Measurements from ENCODE around the gene RHBDF2.

DNA sequence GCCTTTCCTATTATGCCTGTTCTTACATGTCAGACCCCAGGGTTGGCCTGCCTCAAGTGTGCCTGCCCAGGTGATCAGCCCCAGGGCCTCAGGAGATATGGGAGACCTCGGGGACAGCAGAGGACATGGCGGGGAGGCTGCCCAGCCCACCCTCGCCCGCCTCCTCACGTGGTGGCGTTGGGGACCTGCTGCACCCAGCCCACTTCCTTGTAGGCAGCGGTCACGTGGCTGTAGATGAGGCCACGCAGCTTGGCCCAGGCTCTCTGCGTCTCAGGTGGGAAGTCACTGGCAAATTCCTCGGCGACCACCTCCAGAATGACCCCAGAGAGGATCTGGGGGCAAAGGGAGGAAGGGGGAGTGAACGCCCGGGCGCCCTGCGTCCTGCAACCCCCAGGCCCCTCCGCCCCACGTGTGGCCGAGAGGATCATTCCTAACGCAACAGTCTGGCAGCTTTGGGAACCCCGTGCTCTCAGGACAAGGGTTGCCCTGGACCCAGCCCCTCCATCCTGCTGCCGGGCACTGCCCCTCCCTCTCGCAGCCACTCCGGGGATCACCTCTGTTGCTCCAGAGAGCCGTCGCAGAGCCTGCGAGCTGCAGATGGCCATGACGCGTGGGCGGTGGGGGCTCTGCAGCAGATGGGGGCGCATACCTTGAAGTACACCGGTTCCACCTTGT, 29.7 kb upstream of the RHBDF2 start:
- TF ChIP-seq EZH2phosphoT487 (IDR thresholded peaks at IDR 0.05; ENCODE audit: low read length) (no peak), EZH2 (optimal IDR thresholded peaks at IDR 0.05; ENCODE audit: low read depth, low read length) (no peak)
- TF ChIP-seq, protein P1, sequence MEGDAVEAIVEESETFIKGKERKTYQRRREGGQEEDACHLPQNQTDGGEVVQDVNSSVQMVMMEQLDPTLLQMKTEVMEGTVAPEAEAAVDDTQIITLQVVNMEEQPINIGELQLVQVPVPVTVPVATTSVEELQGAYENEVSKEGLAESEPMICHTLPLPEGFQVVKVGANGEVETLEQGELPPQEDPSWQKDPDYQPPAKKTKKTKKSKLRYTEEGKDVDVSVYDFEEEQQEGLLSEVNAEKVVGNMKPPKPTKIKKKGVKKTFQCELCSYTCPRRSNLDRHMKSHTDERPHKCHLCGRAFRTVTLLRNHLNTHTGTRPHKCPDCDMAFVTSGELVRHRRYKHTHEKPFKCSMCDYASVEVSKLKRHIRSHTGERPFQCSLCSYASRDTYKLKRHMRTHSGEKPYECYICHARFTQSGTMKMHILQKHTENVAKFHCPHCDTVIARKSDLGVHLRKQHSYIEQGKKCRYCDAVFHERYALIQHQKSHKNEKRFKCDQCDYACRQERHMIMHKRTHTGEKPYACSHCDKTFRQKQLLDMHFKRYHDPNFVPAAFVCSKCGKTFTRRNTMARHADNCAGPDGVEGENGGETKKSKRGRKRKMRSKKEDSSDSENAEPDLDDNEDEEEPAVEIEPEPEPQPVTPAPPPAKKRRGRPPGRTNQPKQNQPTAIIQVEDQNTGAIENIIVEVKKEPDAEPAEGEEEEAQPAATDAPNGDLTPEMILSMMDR (IDR thresholded peaks at IDR 0.05; ENCODE audit: low read length), result no peak

Data from MM.1S (cell line).